K562 (cell line): ENCODE data around the gene TLX2. TPM values are rescaled to one million over a fixed set of nuclear protein-coding genes. Genes with fewer than 3 reads are reported as not detected.

ENCODE experiments used
- ARNT ChIP-seq, 2 experiments: fragments of 450-650 bp; IDR thresholded peaks; 2 replicates each; pipeline ENCODE4 v1.6.1; 2016; ENCODE audit warnings: mild to moderate bottlenecking in 1 of 2
- BCL6 ChIP-seq: fragments of 250-450 bp; sonication (Bioruptor Pico); IDR thresholded peaks from 2 replicates; pipeline ENCODE4 v1.4.0; 2020
- BHLHE40 ChIP-seq: IDR thresholded peaks from 2 replicates; pipeline ENCODE4 v1.6.1; 2011; ENCODE audit warnings: low read length, improper control_type of control experiment
- CHD1 ChIP-seq: fragments of 200-600 bp; sonication (generic); IDR thresholded peaks from one replicate; pipeline ENCODE4 v1.6.1; 2012; ENCODE audit warnings: mild to moderate bottlenecking, moderate library complexity, low read length, inconsistent platforms
- ZBTB7A ChIP-seq: IDR thresholded peaks from 2 replicates; pipeline ENCODE4 v1.6.1; 2011; ENCODE audit warnings: low read depth, mild to moderate bottlenecking, low read length, moderate library complexity, borderline replicate concordance; ENCODE audit not compliant: control insufficient read depth
- ZNF263 ChIP-seq: sonication (generic); formaldehyde crosslinking; IDR thresholded peaks from 2 replicates; pipeline ENCODE4 v1.8.0; 2022; ENCODE audit warnings: mild to moderate bottlenecking, missing genetic modification reagents, borderline replicate concordance
- ZNF707 ChIP-seq: fragments of 250-450 bp; sonication (Bioruptor Pico); conservative IDR thresholded peaks from 2 replicates; pipeline ENCODE4 v1.8.0; 2022; ENCODE audit warnings: inconsistent platforms, mild to moderate bottlenecking, moderate library complexity
- polyA plus RNA-seq, 8 experiments: library from polyadenylated mRNA; depleted of rRNA in 4 of 8; stranded (reverse) in 5 of 8; unstranded in 3 of 8; fragments of >200 nt; fragmentation: Nextera tagmentation in 2 of 8; fragmentation: Illumina TruSeq in 1 of 8; extraction: Ambion mirVana in 2 of 8; extraction: Trizol in 1 of 8; gene quantifications; 2 replicates each; pipeline versions ENCODE4 v1.2.1 to v1.2.3, GENCODE V29; 2011 to 2014; ENCODE audit warnings: inconsistent platforms in 1 of 8, missing spikeins in 1 of 8
- total RNA-seq, 7 experiments: library from RNA; depleted of rRNA in 6 of 7; stranded (reverse); fragments of >200 nt in 6 of 7; fragmentation: Illumina TruSeq in 2 of 7; extraction: Trizol in 2 of 7; gene quantifications; 2 replicates each; pipeline versions ENCODE4 v1.2.1 to v1.2.3, GENCODE V29; 2011 to 2021; ENCODE audit warnings: low replicate concordance in 1 of 7
- TF ChIP-seq, protein P1 (sequence below), 2 experiments: fragments of 450-650 bp in 1 of 2; IDR thresholded peaks; 2 replicates each; pipeline ENCODE4 v1.6.1; 2011 to 2017; ENCODE audit warnings: low read depth in 2 of 2, antibody characterized with exemption in 1 of 2, borderline replicate concordance in 1 of 2, low read length in 1 of 2, mild to moderate bottlenecking in 1 of 2, mixed read lengths in 1 of 2; ENCODE audit not compliant: control insufficient read depth in 1 of 2
- TF ChIP-seq, protein P2 (sequence below): IDR thresholded peaks from 2 replicates; pipeline ENCODE4 v1.6.1; 2011; ENCODE audit warnings: borderline replicate concordance, low read depth, mild to moderate bottlenecking, moderate library complexity, low read length; ENCODE audit not compliant: insufficient read depth, poor library complexity, severe bottlenecking
- TF ChIP-seq, protein P3 (sequence below): sonication (generic); formaldehyde crosslinking; IDR thresholded peaks from 2 replicates; pipeline ENCODE4 v1.8.0; 2023; ENCODE audit warnings: missing genetic modification reagents, mild to moderate bottlenecking, borderline replicate concordance
- TF ChIP-seq, protein P4 (sequence below): sonication (generic); formaldehyde crosslinking; IDR thresholded peaks from 2 replicates; pipeline ENCODE4 v1.9.0; 2022; ENCODE audit warnings: mild to moderate bottlenecking, missing genetic modification reagents
- TF ChIP-seq, protein P5 (sequence below): conservative IDR thresholded peaks from 2 replicates; pipeline ENCODE4 v1.6.1; 2011; ENCODE audit warnings: low read depth, mild to moderate bottlenecking, low read length; ENCODE audit not compliant: control insufficient read depth

TLX2 gene
- total and polyA plus RNA-seq, 9 of the 15 experiments (the other 6 are each of a cell fraction or from before 2014, with no cell fraction given): not detected

DNA sequence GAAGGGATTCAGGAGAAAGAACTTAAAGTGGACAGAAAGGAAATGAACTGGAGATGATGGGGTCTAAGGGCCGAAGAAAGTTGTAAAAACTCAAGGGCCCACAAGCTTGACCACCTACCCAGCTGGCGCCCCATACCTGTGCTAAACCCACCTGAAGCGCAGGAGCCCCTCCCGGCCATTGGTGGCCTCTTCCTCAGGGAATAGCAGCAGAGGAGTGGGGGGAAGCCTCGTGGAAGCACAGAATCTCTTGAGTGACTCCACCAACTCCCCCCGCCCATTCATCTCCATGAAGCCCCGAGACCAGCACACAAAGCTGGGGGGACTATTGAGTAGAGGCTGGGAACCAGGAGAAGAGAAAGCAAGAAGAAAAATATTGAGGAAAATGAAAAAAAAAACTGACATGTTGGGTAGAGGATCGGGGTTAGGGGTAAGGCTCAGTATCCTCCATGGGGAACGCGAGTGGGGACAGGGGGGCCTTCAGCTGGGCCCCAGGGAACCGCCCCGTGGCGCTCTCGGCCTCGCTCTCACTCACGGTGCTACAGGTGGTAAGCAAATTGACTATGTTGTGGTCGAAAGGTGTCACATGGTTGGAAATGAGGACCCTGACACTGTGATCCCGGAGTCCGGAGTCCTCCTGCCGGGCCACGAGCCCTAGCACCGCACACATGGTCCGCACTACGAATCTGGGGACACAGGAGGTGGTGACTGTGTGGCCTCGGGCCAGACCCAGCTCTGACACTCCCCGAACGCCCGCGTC is 14.5 kb downstream of the TLX2 start (continued):
- TF ChIP-seq, protein P1, sequence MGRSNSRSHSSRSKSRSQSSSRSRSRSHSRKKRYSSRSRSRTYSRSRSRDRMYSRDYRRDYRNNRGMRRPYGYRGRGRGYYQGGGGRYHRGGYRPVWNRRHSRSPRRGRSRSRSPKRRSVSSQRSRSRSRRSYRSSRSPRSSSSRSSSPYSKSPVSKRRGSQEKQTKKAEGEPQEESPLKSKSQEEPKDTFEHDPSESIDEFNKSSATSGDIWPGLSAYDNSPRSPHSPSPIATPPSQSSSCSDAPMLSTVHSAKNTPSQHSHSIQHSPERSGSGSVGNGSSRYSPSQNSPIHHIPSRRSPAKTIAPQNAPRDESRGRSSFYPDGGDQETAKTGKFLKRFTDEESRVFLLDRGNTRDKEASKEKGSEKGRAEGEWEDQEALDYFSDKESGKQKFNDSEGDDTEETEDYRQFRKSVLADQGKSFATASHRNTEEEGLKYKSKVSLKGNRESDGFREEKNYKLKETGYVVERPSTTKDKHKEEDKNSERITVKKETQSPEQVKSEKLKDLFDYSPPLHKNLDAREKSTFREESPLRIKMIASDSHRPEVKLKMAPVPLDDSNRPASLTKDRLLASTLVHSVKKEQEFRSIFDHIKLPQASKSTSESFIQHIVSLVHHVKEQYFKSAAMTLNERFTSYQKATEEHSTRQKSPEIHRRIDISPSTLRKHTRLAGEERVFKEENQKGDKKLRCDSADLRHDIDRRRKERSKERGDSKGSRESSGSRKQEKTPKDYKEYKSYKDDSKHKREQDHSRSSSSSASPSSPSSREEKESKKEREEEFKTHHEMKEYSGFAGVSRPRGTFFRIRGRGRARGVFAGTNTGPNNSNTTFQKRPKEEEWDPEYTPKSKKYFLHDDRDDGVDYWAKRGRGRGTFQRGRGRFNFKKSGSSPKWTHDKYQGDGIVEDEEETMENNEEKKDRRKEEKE (IDR thresholded peaks at IDR 0.05; ENCODE audit: borderline replicate concordance in 1 of 2, control insufficient read depth in 1 of 2, low read depth in 2 of 2, low read length in 1 of 2): 0 out of 4 replicates have a peak, but pooled peaks of 1 of the 2 experiments have one; percentile 38
- TF ChIP-seq ZBTB7A (peak; percentile 36; the same call in 1 of the 2 replicates), CHD1 (peak; percentile 19), ZNF263 (CRISPR knock-in tag) (0 out of 2 replicates have a peak, but pooled peaks have one; percentile 27), BHLHE40 (0 out of 2 replicates have a peak, but pooled peaks have one; percentile 2), BCL6 (CRISPR knock-in tag) (no peak), ZNF707 (CRISPR knock-in tag) (no peak), ARNT (IDR thresholded peaks at IDR 0.05) (no peak)
- TF ChIP-seq, protein P2, sequence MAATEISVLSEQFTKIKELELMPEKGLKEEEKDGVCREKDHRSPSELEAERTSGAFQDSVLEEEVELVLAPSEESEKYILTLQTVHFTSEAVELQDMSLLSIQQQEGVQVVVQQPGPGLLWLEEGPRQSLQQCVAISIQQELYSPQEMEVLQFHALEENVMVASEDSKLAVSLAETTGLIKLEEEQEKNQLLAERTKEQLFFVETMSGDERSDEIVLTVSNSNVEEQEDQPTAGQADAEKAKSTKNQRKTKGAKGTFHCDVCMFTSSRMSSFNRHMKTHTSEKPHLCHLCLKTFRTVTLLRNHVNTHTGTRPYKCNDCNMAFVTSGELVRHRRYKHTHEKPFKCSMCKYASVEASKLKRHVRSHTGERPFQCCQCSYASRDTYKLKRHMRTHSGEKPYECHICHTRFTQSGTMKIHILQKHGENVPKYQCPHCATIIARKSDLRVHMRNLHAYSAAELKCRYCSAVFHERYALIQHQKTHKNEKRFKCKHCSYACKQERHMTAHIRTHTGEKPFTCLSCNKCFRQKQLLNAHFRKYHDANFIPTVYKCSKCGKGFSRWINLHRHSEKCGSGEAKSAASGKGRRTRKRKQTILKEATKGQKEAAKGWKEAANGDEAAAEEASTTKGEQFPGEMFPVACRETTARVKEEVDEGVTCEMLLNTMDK: peak; percentile 0
- TF ChIP-seq, protein P3, sequence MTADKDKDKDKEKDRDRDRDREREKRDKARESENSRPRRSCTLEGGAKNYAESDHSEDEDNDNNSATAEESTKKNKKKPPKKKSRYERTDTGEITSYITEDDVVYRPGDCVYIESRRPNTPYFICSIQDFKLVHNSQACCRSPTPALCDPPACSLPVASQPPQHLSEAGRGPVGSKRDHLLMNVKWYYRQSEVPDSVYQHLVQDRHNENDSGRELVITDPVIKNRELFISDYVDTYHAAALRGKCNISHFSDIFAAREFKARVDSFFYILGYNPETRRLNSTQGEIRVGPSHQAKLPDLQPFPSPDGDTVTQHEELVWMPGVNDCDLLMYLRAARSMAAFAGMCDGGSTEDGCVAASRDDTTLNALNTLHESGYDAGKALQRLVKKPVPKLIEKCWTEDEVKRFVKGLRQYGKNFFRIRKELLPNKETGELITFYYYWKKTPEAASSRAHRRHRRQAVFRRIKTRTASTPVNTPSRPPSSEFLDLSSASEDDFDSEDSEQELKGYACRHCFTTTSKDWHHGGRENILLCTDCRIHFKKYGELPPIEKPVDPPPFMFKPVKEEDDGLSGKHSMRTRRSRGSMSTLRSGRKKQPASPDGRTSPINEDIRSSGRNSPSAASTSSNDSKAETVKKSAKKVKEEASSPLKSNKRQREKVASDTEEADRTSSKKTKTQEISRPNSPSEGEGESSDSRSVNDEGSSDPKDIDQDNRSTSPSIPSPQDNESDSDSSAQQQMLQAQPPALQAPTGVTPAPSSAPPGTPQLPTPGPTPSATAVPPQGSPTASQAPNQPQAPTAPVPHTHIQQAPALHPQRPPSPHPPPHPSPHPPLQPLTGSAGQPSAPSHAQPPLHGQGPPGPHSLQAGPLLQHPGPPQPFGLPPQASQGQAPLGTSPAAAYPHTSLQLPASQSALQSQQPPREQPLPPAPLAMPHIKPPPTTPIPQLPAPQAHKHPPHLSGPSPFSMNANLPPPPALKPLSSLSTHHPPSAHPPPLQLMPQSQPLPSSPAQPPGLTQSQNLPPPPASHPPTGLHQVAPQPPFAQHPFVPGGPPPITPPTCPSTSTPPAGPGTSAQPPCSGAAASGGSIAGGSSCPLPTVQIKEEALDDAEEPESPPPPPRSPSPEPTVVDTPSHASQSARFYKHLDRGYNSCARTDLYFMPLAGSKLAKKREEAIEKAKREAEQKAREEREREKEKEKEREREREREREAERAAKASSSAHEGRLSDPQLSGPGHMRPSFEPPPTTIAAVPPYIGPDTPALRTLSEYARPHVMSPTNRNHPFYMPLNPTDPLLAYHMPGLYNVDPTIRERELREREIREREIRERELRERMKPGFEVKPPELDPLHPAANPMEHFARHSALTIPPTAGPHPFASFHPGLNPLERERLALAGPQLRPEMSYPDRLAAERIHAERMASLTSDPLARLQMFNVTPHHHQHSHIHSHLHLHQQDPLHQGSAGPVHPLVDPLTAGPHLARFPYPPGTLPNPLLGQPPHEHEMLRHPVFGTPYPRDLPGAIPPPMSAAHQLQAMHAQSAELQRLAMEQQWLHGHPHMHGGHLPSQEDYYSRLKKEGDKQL: no peak
- TF ChIP-seq, protein P4, sequence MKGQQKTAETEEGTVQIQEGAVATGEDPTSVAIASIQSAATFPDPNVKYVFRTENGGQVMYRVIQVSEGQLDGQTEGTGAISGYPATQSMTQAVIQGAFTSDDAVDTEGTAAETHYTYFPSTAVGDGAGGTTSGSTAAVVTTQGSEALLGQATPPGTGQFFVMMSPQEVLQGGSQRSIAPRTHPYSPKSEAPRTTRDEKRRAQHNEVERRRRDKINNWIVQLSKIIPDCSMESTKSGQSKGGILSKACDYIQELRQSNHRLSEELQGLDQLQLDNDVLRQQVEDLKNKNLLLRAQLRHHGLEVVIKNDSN (CRISPR knock-in tag): peak; percentile 36; the same call in 1 of the 2 replicates
- TF ChIP-seq, protein P5, sequence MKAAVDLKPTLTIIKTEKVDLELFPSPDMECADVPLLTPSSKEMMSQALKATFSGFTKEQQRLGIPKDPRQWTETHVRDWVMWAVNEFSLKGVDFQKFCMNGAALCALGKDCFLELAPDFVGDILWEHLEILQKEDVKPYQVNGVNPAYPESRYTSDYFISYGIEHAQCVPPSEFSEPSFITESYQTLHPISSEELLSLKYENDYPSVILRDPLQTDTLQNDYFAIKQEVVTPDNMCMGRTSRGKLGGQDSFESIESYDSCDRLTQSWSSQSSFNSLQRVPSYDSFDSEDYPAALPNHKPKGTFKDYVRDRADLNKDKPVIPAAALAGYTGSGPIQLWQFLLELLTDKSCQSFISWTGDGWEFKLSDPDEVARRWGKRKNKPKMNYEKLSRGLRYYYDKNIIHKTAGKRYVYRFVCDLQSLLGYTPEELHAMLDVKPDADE: peak; percentile 32; the same call in 1 of the 2 replicates
